ENCODE results near the gene ASTN2. TPM values are rescaled to one million over a fixed set of nuclear protein-coding genes. Genes with fewer than 3 reads are reported as not detected.

Gene ASTN2
- total RNA-seq, 4 donors from 2014 or later, result 3.3 to 10.2 (median 6.3) TPM

DNA sequence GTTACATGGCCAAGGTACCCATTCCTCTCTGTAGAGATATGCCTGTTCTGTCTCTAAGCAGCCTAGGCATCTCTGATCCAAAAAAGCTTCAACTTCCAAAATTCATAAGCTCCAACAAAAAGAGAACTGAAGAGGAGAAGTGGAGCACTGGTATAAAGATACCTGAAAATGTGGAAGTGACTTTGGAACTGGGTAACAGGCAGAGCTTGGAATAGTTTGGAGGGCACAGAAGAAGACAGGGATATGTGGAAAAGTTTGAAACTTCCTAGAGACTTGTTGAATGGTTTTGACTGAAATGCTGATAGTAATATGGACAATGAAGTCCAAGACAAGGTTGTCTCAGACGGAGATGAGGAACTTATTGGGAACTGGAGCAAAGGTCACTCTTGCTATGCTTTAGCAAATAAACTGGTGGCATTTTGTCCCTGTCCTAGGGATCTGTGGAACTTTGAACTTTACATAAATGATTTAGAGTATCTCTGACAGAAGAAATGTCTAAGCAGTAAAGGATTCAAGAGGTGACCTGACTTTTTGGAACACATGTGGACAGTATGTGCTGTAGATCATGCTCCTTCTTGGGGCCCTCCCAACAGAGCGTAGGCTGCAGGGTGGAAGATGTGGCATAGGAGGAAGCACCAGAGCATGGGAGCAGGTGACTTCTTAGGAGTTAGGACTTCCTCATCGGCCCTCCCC is 889.9 kb downstream of the ASTN2 start:
- H3K27ac ChIP-seq, result no peak overlapping the region
- TF ChIP-seq POLR2A (IDR thresholded peaks at IDR 0.05), result no peak
- TF ChIP-seq, protein P1, sequence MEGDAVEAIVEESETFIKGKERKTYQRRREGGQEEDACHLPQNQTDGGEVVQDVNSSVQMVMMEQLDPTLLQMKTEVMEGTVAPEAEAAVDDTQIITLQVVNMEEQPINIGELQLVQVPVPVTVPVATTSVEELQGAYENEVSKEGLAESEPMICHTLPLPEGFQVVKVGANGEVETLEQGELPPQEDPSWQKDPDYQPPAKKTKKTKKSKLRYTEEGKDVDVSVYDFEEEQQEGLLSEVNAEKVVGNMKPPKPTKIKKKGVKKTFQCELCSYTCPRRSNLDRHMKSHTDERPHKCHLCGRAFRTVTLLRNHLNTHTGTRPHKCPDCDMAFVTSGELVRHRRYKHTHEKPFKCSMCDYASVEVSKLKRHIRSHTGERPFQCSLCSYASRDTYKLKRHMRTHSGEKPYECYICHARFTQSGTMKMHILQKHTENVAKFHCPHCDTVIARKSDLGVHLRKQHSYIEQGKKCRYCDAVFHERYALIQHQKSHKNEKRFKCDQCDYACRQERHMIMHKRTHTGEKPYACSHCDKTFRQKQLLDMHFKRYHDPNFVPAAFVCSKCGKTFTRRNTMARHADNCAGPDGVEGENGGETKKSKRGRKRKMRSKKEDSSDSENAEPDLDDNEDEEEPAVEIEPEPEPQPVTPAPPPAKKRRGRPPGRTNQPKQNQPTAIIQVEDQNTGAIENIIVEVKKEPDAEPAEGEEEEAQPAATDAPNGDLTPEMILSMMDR (IDR thresholded peaks at IDR 0.05), result no peak
- no peaks in the 10 kb centered on the region for H3K9me3 ChIP-seq
- no peaks in the 10 kb centered on the region for H3K36me3 ChIP-seq
- no peaks in the 10 kb centered on the region for H3K27me3 ChIP-seq
- no peak overlapping the region for H3K4me3 ChIP-seq
- no peak for DNase-seq
- peaks cover 0 to 7% (median 2%) of the 10 kb centered on the region in 4 donors for H3K4me1 ChIP-seq

DNA sequence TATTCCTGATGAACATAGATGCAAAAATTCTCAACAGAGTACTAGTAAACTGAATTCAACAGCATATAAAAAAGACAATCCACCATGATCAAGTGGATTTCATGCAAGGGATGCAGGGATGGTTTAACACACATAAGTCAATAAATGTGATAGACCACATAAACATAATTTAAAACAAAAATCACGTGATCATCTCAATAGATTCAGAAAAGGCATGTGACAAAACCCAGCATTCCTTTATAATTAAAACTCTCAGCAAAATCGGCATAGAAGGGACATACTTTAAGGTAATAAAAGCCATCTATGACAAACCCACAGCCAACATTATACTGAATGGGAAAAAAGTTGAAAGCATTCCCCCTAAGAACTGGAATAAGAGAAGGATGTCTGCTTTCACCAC is 894.6 kb downstream of the ASTN2 start:
- H3K36me3 ChIP-seq, result no peaks in the 10 kb centered on the region
- no peaks in the 10 kb centered on the region for H3K27me3 ChIP-seq
- no peak overlapping the region for H3K4me3 ChIP-seq
- DNase-seq, result no peak
- no peak overlapping the region for H3K27ac ChIP-seq
- TF ChIP-seq POLR2A (IDR thresholded peaks at IDR 0.05), result no peak
- TF ChIP-seq, protein P1 (IDR thresholded peaks at IDR 0.05), result no peak
- H3K9me3 ChIP-seq, result no peaks in the 10 kb centered on the region
- peaks cover 0 to 7% (median 2%) of the 10 kb centered on the region in 4 donors for H3K4me1 ChIP-seq

DNA sequence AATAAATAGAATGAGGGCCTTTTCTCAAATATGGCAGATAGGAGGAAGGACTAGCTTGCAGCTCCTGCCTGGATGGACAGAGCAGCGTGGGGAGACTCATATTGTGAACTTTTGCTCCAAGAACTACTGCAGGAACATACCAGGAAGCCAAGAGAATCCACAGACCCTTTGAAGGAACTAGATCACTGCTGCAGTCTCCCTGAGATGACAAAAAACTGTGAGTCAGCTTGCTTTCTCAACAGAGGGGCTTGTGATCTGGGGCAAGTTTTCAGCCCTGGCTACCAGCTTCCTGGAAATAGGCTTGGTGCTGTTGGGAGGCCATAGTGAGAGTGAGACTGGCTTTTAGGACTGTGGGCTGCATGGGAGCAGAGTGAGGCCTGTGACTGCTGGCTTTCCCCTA is 898.4 kb downstream of the ASTN2 start:
- Histone ChIP-seq H3K27me3 (no peaks in the 10 kb centered on the region), H3K4me3 (no peak overlapping the region), H3K27ac (no peak overlapping the region), H3K9me3 (no peaks in the 10 kb centered on the region), H3K4me1 (no peaks in the 10 kb centered on the region), H3K36me3 (no peaks in the 10 kb centered on the region)
- TF ChIP-seq, protein P1 (IDR thresholded peaks at IDR 0.05), result no peak
- TF ChIP-seq POLR2A (IDR thresholded peaks at IDR 0.05), result no peak
- DNase-seq, result no peak

DNA sequence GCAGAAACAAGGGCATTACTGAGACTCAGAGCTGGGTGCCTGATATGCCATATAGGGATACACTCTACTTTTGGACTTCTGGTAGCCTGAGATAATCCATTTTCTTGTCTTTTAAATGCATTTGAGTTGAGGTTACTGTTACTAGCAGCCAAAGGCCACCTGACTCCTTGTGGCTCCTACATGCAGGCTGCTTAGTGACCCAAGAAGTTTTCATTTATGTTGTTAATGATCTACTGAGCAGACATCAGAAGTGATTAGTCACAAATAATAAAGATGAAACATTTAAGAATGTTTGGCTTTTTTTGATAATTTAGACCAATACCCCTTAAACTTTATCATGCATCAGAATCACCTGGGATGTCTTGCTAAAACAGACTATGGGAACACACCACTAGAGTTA is 899.3 kb downstream of the ASTN2 start:
- no peaks in the 10 kb centered on the region for H3K36me3 ChIP-seq
- no peaks in the 10 kb centered on the region for H3K9me3 ChIP-seq
- TF ChIP-seq POLR2A (IDR thresholded peaks at IDR 0.05), result no peak
- TF ChIP-seq, protein P1 (IDR thresholded peaks at IDR 0.05), result no peak
- DNase-seq, result no peak
- no peak overlapping the region for H3K27ac ChIP-seq
- H3K27me3 ChIP-seq, result no peaks in the 10 kb centered on the region
- no peak overlapping the region for H3K4me3 ChIP-seq
- H3K4me1 ChIP-seq, result no peaks in the 10 kb centered on the region

DNA sequence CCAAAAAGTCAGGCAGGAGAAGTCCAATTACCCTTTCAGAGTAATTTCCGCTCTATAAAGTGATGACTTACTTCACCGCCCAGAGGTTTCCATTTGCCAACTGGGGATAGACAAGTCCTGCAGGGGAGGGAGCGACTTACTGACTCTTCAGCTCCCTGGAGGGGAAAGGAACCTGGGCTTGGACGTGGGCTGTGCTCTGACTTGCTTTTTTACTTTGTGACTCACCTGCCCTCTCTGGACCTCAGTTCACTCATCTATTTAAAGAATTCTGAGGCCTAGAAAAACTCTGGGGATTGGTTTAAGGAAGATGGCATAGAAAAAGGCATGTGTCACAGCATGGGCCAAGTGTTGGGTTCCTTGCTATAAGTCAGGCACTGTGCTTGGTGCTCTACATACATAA is 908.2 kb downstream of the ASTN2 start:
- no peak overlapping the region for H3K27ac ChIP-seq
- no peaks in the 10 kb centered on the region for H3K9me3 ChIP-seq
- TF ChIP-seq, protein P1 (IDR thresholded peaks at IDR 0.05), result no peak
- no peak for TF ChIP-seq POLR2A (IDR thresholded peaks at IDR 0.05)
- H3K36me3 ChIP-seq, result no peaks in the 10 kb centered on the region
- no peak overlapping the region for H3K4me3 ChIP-seq
- no peaks in the 10 kb centered on the region for H3K27me3 ChIP-seq
- no peak for DNase-seq
- no peaks in the 10 kb centered on the region for H3K4me1 ChIP-seq

Measured in Peyer's patch (tissue), 4 donors.